H1 (cell line): Measurements from ENCODE around the gene PRKCA. TPM values are rescaled to one million over a fixed set of nuclear protein-coding genes. Genes with fewer than 3 reads are reported as not detected.

Experiments
- CTCF ChIA-PET: fragments of 300-600 bp; sonication (Branson Sonifier 250); formaldehyde crosslinking; loops from one replicate; lab custom pipeline; 2021; ENCODE audit not compliant: partially characterized antibody; lab: Charles Lee
- POLR2A ChIA-PET: fragments of 300-600 bp; sonication (Branson Sonifier 250); formaldehyde crosslinking; loops from one replicate; lab custom pipeline; 2021; ENCODE audit warnings: inconsistent platforms; ENCODE audit not compliant: partially characterized antibody; lab: Charles Lee
- DNase-seq, 2 experiments: peaks; one replicate each; pipeline versions ENCODE4 v3.0.0 to v3.0.0-alpha.2; 2010 to 2022; ENCODE audit warnings: low spot score in 2 of 2, low read depth in 1 of 2, mixed read lengths in 1 of 2
- FAIRE-seq: peaks from 2 replicates; lab custom pipeline; 2011; peaks lifted over from hg19 to GRCh38; lab: Jason Lieb, UNC
- H2AFZ ChIP-seq: 2 replicates; pipeline ENCODE4 v1.8.1; 2012; ENCODE audit warnings: low read length, inconsistent platforms
- H2AK5ac ChIP-seq: 2 replicates; pipeline ENCODE4 v1.6.1; 2013; ENCODE audit warnings: low read depth, low read length
- H2BK120ac ChIP-seq: replicated peaks from 2 replicates; pipeline ENCODE3; 2013; ENCODE audit warnings: low read depth, low read length, inconsistent platforms
- H2BK12ac ChIP-seq: 2 replicates; pipeline ENCODE4 v1.6.1; 2013; ENCODE audit warnings: low read depth, low read length
- H2BK15ac ChIP-seq: 2 replicates; pipeline ENCODE4 v1.6.1; 2013; ENCODE audit warnings: low read length
- H2BK20ac ChIP-seq: 2 replicates; pipeline ENCODE4 v1.6.1; 2013; ENCODE audit warnings: low read length
- H2BK5ac ChIP-seq: 2 replicates; pipeline ENCODE4 v1.6.1; 2013; ENCODE audit warnings: low read depth, low read length
- H3K14ac ChIP-seq: 2 replicates; pipeline ENCODE4 v1.6.1; 2013; ENCODE audit warnings: inconsistent platforms; ENCODE audit not compliant: insufficient read length
- H3K18ac ChIP-seq: 2 replicates; pipeline ENCODE4 v1.6.1; 2013; ENCODE audit warnings: low read length; ENCODE audit errors: extremely low read depth
- H3K23ac ChIP-seq: 2 replicates; pipeline ENCODE4 v1.6.1; 2013; ENCODE audit warnings: inconsistent platforms; ENCODE audit not compliant: insufficient read length
- H3K23me2 ChIP-seq: 2 replicates; pipeline ENCODE4 v1.6.1; 2013; ENCODE audit warnings: low read depth, low read length
- H3K27ac ChIP-seq: 2 replicates; pipeline ENCODE4 v1.6.1; 2011; ENCODE audit warnings: low read depth, low read length, inconsistent platforms
- H3K27me3 ChIP-seq, 4 experiments: replicated peaks in 1 of 4; 1 replicate in 1 of 4; 2 replicates in 3 of 4; pipeline versions ENCODE4 v1.6.1 to v1.8.1; 2011 to 2013; ENCODE audit warnings: low read length in 3 of 4, mild to moderate bottlenecking in 3 of 4, inconsistent platforms in 2 of 4, mixed read lengths in 2 of 4, moderate library complexity in 1 of 4; ENCODE audit not compliant: control insufficient read depth in 3 of 4, insufficient read depth in 3 of 4; ENCODE audit errors: extremely low read depth in 1 of 4
- H3K36me3 ChIP-seq, 4 experiments: 2 replicates each; pipeline versions ENCODE4 v1.6.1 to v1.8.1; 2011 to 2013; ENCODE audit warnings: mild to moderate bottlenecking in 4 of 4, low read length in 3 of 4, moderate library complexity in 2 of 4, control low read depth in 1 of 4, inconsistent platforms in 1 of 4; ENCODE audit not compliant: insufficient read depth in 4 of 4, control insufficient read depth in 2 of 4
- H3K4ac ChIP-seq: replicated peaks from 2 replicates; pipeline ENCODE3; 2013; ENCODE audit warnings: low read length, low read depth, mixed read lengths, inconsistent platforms; ENCODE audit not compliant: insufficient read length
- H3K4me1 ChIP-seq, 4 experiments: replicated peaks in 1 of 4; 1 replicate in 1 of 4; 2 replicates in 3 of 4; pipeline versions ENCODE4 v1.6.1 to v1.8.1; 2011 to 2013; ENCODE audit warnings: low read length in 3 of 4, inconsistent platforms in 2 of 4, mixed read lengths in 1 of 4; ENCODE audit not compliant: insufficient read depth in 4 of 4, control insufficient read depth in 3 of 4
- H3K4me2 ChIP-seq, 2 experiments: 2 replicates each; pipeline versions ENCODE4 v1.6.1 to v1.8.1; 2011 to 2013; ENCODE audit warnings: low read depth in 2 of 2, low read length in 2 of 2, control low read depth in 1 of 2, inconsistent platforms in 1 of 2, mild to moderate bottlenecking in 1 of 2; ENCODE audit not compliant: insufficient read depth in 1 of 2
- H3K4me3 ChIP-seq, 4 experiments: fragments of 200-600, 300-600 bp in 1 of 4; sonication (generic), shearing (Covaris generic), sonication (Bioruptor Twin) in 1 of 4; 2 replicates each; pipeline versions ENCODE4 v1.5.1 to v1.8.1; 2011 to 2016; ENCODE audit warnings: low read length in 4 of 4, low read depth in 3 of 4, control low read depth in 2 of 4, inconsistent platforms in 2 of 4, mild to moderate bottlenecking in 2 of 4, mixed read lengths in 1 of 4, moderate library complexity in 1 of 4; ENCODE audit not compliant: insufficient read depth in 2 of 4; ENCODE audit errors: extremely low read depth in 1 of 4
- H3K56ac ChIP-seq: replicated peaks from 2 replicates; pipeline ENCODE3; 2013; ENCODE audit warnings: low read depth, mild to moderate bottlenecking, mixed read lengths, low read length, inconsistent platforms; ENCODE audit not compliant: insufficient read length
- H3K79me1 ChIP-seq: 2 replicates; pipeline ENCODE4 v1.6.1; 2013; ENCODE audit warnings: low read depth, low read length, control low read depth
- H3K79me2 ChIP-seq, 2 experiments: 2 replicates each; pipeline versions ENCODE4 v1.6.1 to v1.8.1; 2012 to 2013; ENCODE audit warnings: low read length in 2 of 2, mild to moderate bottlenecking in 2 of 2, inconsistent platforms in 1 of 2; ENCODE audit not compliant: insufficient read depth in 2 of 2, control insufficient read depth in 1 of 2
- H3K9ac ChIP-seq, 4 experiments: replicated peaks in 1 of 4; 1 replicate in 1 of 4; 2 replicates in 3 of 4; pipeline versions ENCODE4 v1.6.1 to v1.8.1; 2011 to 2013; ENCODE audit warnings: low read depth in 3 of 4, low read length in 3 of 4, control low read depth in 2 of 4, mild to moderate bottlenecking in 2 of 4, moderate library complexity in 2 of 4, inconsistent platforms in 1 of 4; ENCODE audit errors: extremely low read depth in 1 of 4
- H3K9me3 ChIP-seq, 2 experiments: 2 replicates each; pipeline versions ENCODE4 v1.6.1 to v1.8.1; 2012 to 2013; ENCODE audit warnings: mild to moderate bottlenecking in 2 of 2, moderate library complexity in 2 of 2, control low read depth in 1 of 2, inconsistent platforms in 1 of 2, low read depth in 1 of 2, low read length in 1 of 2, mixed read lengths in 1 of 2; ENCODE audit not compliant: insufficient read depth in 2 of 2
- H4K20me1 ChIP-seq, 2 experiments: replicated peaks in 1 of 2; 2 replicates each; pipeline versions ENCODE3 to v1.8.1; 2011 to 2013; ENCODE audit warnings: inconsistent platforms in 2 of 2, low read length in 2 of 2, mild to moderate bottlenecking in 1 of 2; ENCODE audit not compliant: insufficient read depth in 2 of 2, control insufficient read depth in 1 of 2
- H4K5ac ChIP-seq: 2 replicates; pipeline ENCODE4 v1.6.1; 2013; ENCODE audit warnings: low read length, low read depth, mixed read lengths, inconsistent platforms; ENCODE audit not compliant: insufficient read length
- H4K8ac ChIP-seq: 2 replicates; pipeline ENCODE4 v1.8.0; 2013; ENCODE audit warnings: mild to moderate bottlenecking, moderate library complexity, low read length, inconsistent platforms; ENCODE audit not compliant: insufficient read depth; ENCODE audit errors: extremely low read depth
- H4K91ac ChIP-seq: replicated peaks from 2 replicates; pipeline ENCODE3; 2013; ENCODE audit warnings: low read length, mixed read lengths, inconsistent platforms; ENCODE audit not compliant: insufficient read length
- BACH1 ChIP-seq: IDR thresholded peaks from 2 replicates; pipeline ENCODE4 v1.6.1; 2012; ENCODE audit warnings: low read length, improper control_type of control experiment
- CTCF ChIP-seq, 3 experiments: IDR thresholded peaks; 1 replicate in 2 of 3; 2 replicates in 1 of 3; pipeline versions ENCODE4 v1.5.1 to v1.6.1; 2011; ENCODE audit warnings: low read length in 3 of 3, mild to moderate bottlenecking in 3 of 3, inconsistent platforms in 2 of 3, low read depth in 1 of 3, moderate library complexity in 1 of 3; ENCODE audit not compliant: insufficient read depth in 1 of 3; ENCODE audit errors: control extremely low read depth in 1 of 3
- POU5F1 ChIP-seq: IDR thresholded peaks from 2 replicates; pipeline ENCODE4 v1.6.1; 2011; ENCODE audit warnings: low read depth, mild to moderate bottlenecking, low read length, moderate library complexity
- RXRA ChIP-seq: IDR thresholded peaks from 2 replicates; pipeline ENCODE4 v1.6.1; 2011; ENCODE audit warnings: low read depth, mild to moderate bottlenecking, low read length, moderate library complexity; ENCODE audit not compliant: insufficient read depth
- SAP30 ChIP-seq: fragments of 300-600 bp; sonication (generic); IDR thresholded peaks from 2 replicates; pipeline ENCODE4 v1.7.1; 2012; ENCODE audit warnings: low read length, moderate library complexity, mild to moderate bottlenecking, inconsistent platforms; ENCODE audit not compliant: insufficient read depth, insufficient replicate concordance
- SIRT6 ChIP-seq: IDR thresholded peaks from one replicate; pipeline ENCODE4 v1.7.1; 2012; ENCODE audit warnings: low read length, inconsistent platforms
- TAF7 ChIP-seq: optimal IDR thresholded peaks from 2 replicates; pipeline ENCODE3; 2011; ENCODE audit warnings: low read depth, mild to moderate bottlenecking, inconsistent platforms, low read length, moderate library complexity, borderline replicate concordance
- TEAD4 ChIP-seq: IDR thresholded peaks from 2 replicates; pipeline ENCODE4 v1.6.1; 2012; ENCODE audit warnings: low read depth, low read length, inconsistent platforms, mixed read lengths
- WGBS, 2 experiments: shearing (Covaris generic) in 1 of 2; methylation state at CpG; one replicate each; pipeline versions ENCODE4 v1.1.6 to v1.1.7; 2013 to 2015; ENCODE audit warnings: low lambda C conversion rate in 2 of 2, mixed read lengths in 2 of 2, inconsistent platforms in 1 of 2, low coverage in 1 of 2, missing lambda C conversion rate in 1 of 2; ENCODE audit not compliant: insufficient replicate concordance in 2 of 2, insufficient coverage in 1 of 2, insufficient read length in 1 of 2; ENCODE audit errors: extremely low coverage in 1 of 2, missing lambda C conversion rate in 1 of 2; 5-methylcytosine and 5-hydroxymethylcytosine counted together
- polyA plus RNA-seq, 7 experiments: library from polyadenylated mRNA; depleted of rRNA in 3 of 7; stranded (reverse) in 5 of 7; unstranded in 2 of 7; fragments of >200 nt in 5 of 7; fragments of 200-250 nt in 2 of 7; gene quantifications; 1 replicate in 5 of 7; 2 replicates in 1 of 7; 4 replicates in 1 of 7; pipeline versions ENCODE4 v1.2.1 to v1.2.3, GENCODE V29; 2011 to 2013; ENCODE audit warnings: missing spikeins in 2 of 7, mixed read lengths in 2 of 7
- total RNA-seq: library from RNA; stranded (reverse); fragmentation: NEBNext Ultra II Directional; extraction: Animal tissue kit (Norgen Biotek cat#: 25700); gene quantifications from 2 replicates; pipeline ENCODE4 v1.2.1, GENCODE V29; 2021
- TF ChIP-seq, protein P1 (sequence below): IDR thresholded peaks from 2 replicates; pipeline ENCODE4 v1.6.1; 2012; ENCODE audit warnings: low read length, inconsistent platforms

PRKCA gene
- total and polyA plus RNA-seq, 2 of the 8 experiments (the other 6 are each of a cell fraction or from before 2014, with no cell fraction given), result 5.8 to 17.8 TPM

DNA sequence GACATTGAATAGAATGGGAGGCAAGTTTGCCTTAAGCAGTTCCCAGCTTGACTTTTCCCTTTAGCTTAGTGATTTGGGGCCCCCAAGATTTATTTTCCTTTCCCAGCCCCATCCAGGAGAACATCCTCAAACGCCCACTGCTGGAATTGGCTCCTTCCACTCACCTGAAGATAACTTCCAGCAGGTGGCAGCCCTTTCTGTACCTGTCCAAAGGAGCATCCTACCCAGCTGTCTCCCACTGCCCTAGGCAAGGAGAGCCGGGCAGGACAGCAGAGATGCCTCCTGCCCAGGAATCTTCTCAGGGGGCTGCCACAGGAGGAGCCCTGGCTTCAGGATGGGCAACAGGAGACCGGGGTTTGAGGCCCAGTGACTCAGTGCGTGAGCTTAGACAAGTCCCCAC is 538.9 kb downstream of the PRKCA start:
- Histone ChIP-seq H2BK5ac (no peak overlapping the region), H4K5ac (no peak overlapping the region), H3K9ac (no peak overlapping the region), H2BK120ac (no peak overlapping the region), H3K18ac (no peak overlapping the region), H3K23me2 (no peaks in the 10 kb centered on the region), H4K91ac (no peak overlapping the region), H3K9me3 (peaks cover 0 to 5% of the 10 kb centered on the region in 2 experiments; a peak in 1 of 4 replicates), H3K14ac (no peak overlapping the region), H3K4ac (no peak overlapping the region), H3K36me3 (no peaks in the 10 kb centered on the region), H2BK15ac (no peak overlapping the region), H3K4me1 (no peaks in the 10 kb centered on the region), H3K4me3 (no peak overlapping the region), H2AK5ac (no peak overlapping the region), H2AFZ (no peak overlapping the region), H3K4me2 (no peak overlapping the region), H3K56ac (no peak overlapping the region), H3K23ac (no peak overlapping the region), H3K79me2 (no peaks in the 10 kb centered on the region), H3K27me3 (0 out of 7 replicates have a peak, but pooled peaks cover 0 to 3% (median 0%) of the 10 kb centered on the region in 4 experiments), H2BK12ac (no peak overlapping the region), H3K27ac (no peak overlapping the region), H2BK20ac (no peak overlapping the region), H3K79me1 (0 out of 2 replicates have a peak, but pooled peaks cover 2% of the 10 kb centered on the region), H4K8ac (no peak overlapping the region), H4K20me1 (no peaks in the 10 kb centered on the region)
- no peak for DNase-seq
- WGBS, 2 experiments, result 65% methylated on average over 4 of the region's 4 CpGs; no CpG with 5 or more reads in 1 of the 2 experiments
- FAIRE-seq, result no peak
- ChIA-PET CTCF (interaction anchor here (0.5 to 2.4 kb wide), 20 partner anchors 10 to 174 kb away, joined by 3 to 9 read pairs (median 4); no protein-coding TSS in a partner anchor), POLR2A (interaction anchor here (0.5 to 1.0 kb wide), 2 partner anchors 12 to 59 kb away, joined by 3 read pairs; no protein-coding TSS in a partner anchor)
- TF ChIP-seq, protein P1, sequence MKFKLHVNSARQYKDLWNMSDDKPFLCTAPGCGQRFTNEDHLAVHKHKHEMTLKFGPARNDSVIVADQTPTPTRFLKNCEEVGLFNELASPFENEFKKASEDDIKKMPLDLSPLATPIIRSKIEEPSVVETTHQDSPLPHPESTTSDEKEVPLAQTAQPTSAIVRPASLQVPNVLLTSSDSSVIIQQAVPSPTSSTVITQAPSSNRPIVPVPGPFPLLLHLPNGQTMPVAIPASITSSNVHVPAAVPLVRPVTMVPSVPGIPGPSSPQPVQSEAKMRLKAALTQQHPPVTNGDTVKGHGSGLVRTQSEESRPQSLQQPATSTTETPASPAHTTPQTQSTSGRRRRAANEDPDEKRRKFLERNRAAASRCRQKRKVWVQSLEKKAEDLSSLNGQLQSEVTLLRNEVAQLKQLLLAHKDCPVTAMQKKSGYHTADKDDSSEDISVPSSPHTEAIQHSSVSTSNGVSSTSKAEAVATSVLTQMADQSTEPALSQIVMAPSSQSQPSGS, result no peak
- TF ChIP-seq SIRT6 (no peak), POU5F1 (no peak), BACH1 (no peak), TAF7 (no peak), SAP30 (no peak), CTCF (IDR thresholded peaks at IDR 0.05; ENCODE audit: control extremely low read depth in 1 of 3, insufficient read depth in 1 of 3, low read depth in 1 of 3, low read length in 3 of 3) (peak in 2 of 3 experiments; percentile 29 to 43; a peak in 3 of 4 replicates), RXRA (no peak), TEAD4 (0 out of 2 replicates have a peak, but pooled peaks have one; percentile 12)
